ENCODE measurements around the gene NEU3. TPM values are rescaled to one million over a fixed set of nuclear protein-coding genes. Genes with fewer than 3 reads are reported as not detected.
"Not testable (repeated sequence)": the region's sequence is repeated elsewhere in the genome, so short reads cannot be mapped to it uniquely, and the experiment has no call there.

The NEU3 gene
- polyA plus RNA-seq, 2 donors: 1.2 to 1.5 TPM

- no peak overlapping the region for H3K4me3 ChIP-seq (ENCODE audit: low read depth in 1 of 2, low read length in 2 of 2)
- no peaks in the 10 kb centered on the region for H3K36me3 ChIP-seq (ENCODE audit: control insufficient read depth in 2 of 2, insufficient read depth in 2 of 2, low read length in 1 of 2)
- no peak overlapping the region for H3K27ac ChIP-seq (ENCODE audit: low read depth in 2 of 2, low read length in 1 of 2)
- no peaks in the 10 kb centered on the region for H3K4me1 ChIP-seq (ENCODE audit: control insufficient read depth in 2 of 2, insufficient read depth in 2 of 2, low read length in 1 of 2)
- no peaks in the 10 kb centered on the region for H3K9me3 ChIP-seq (ENCODE audit: control insufficient read depth in 2 of 2, insufficient read depth in 1 of 2, low read depth in 1 of 2, low read length in 1 of 2)
- WGBS, 2 donors: 87 to 90% methylated on average over 4 of the region's 4 CpGs
- H3K27me3 ChIP-seq (ENCODE audit: control insufficient read depth in 1 of 2, insufficient read depth in 2 of 2, low read length in 2 of 2): no peaks in the 10 kb centered on the region
These were observed 58.5 kb downstream of the NEU3 start for GRCh38 chr11:75047191-75047590.

GRCh38 chr11:75049501-75050266 lies 61.0 kb downstream of the NEU3 start:
- not testable (repeated sequence) for H3K27ac ChIP-seq (ENCODE audit: low read depth in 2 of 2, low read length in 1 of 2); H3K4me3 ChIP-seq (ENCODE audit: low read depth in 1 of 2, low read length in 2 of 2); H3K36me3 ChIP-seq (ENCODE audit: control insufficient read depth in 2 of 2, insufficient read depth in 2 of 2, low read length in 1 of 2); H3K9me3 ChIP-seq (ENCODE audit: control insufficient read depth in 2 of 2, insufficient read depth in 1 of 2, low read depth in 1 of 2, low read length in 1 of 2); H3K4me1 ChIP-seq (ENCODE audit: control insufficient read depth in 2 of 2, insufficient read depth in 2 of 2, low read length in 1 of 2); H3K27me3 ChIP-seq (ENCODE audit: control insufficient read depth in 1 of 2, insufficient read depth in 2 of 2, low read length in 2 of 2)
- 72 to 75% methylated on average over 8 of the region's 8 CpGs for WGBS, 2 donors

- H3K4me3 ChIP-seq (ENCODE audit: low read depth in 1 of 2, low read length in 2 of 2): no peak overlapping the region
- no peaks in the 10 kb centered on the region for H3K36me3 ChIP-seq (ENCODE audit: control insufficient read depth in 2 of 2, insufficient read depth in 2 of 2, low read length in 1 of 2)
- H3K4me1 ChIP-seq (ENCODE audit: control insufficient read depth in 2 of 2, insufficient read depth in 2 of 2, low read length in 1 of 2): no peaks in the 10 kb centered on the region
- no peak overlapping the region for H3K27ac ChIP-seq (ENCODE audit: low read depth in 2 of 2, low read length in 1 of 2)
- no peaks in the 10 kb centered on the region for H3K27me3 ChIP-seq (ENCODE audit: control insufficient read depth in 1 of 2, insufficient read depth in 2 of 2, low read length in 2 of 2)
- no peaks in the 10 kb centered on the region for H3K9me3 ChIP-seq (ENCODE audit: control insufficient read depth in 2 of 2, insufficient read depth in 1 of 2, low read depth in 1 of 2, low read length in 1 of 2)
- WGBS, 2 donors: 81 to 90% methylated on average over 4 of the region's 4 CpGs
These were observed 61.8 kb downstream of the NEU3 start for GRCh38 chr11:75050516-75050915.

- Histone ChIP-seq H3K27me3 (ENCODE audit: control insufficient read depth in 1 of 2, insufficient read depth in 2 of 2, low read length in 2 of 2) (no peaks in the 10 kb centered on the region), H3K4me3 (ENCODE audit: low read depth in 1 of 2, low read length in 2 of 2) (no peak overlapping the region), H3K27ac (ENCODE audit: low read depth in 2 of 2, low read length in 1 of 2) (no peak overlapping the region), H3K9me3 (ENCODE audit: control insufficient read depth in 2 of 2, insufficient read depth in 1 of 2, low read depth in 1 of 2, low read length in 1 of 2) (no peaks in the 10 kb centered on the region), H3K4me1 (ENCODE audit: control insufficient read depth in 2 of 2, insufficient read depth in 2 of 2, low read length in 1 of 2) (no peaks in the 10 kb centered on the region), H3K36me3 (ENCODE audit: control insufficient read depth in 2 of 2, insufficient read depth in 2 of 2, low read length in 1 of 2) (no peaks in the 10 kb centered on the region)
- 82 to 84% methylated on average over 5 of the region's 5 CpGs for WGBS, 2 donors
These were observed 62.3 kb downstream of the NEU3 start for GRCh38 chr11:75051043-75051442.

- Histone ChIP-seq H3K9me3 (ENCODE audit: control insufficient read depth in 2 of 2, insufficient read depth in 1 of 2, low read depth in 1 of 2, low read length in 1 of 2) (no peaks in the 10 kb centered on the region), H3K4me3 (ENCODE audit: low read depth in 1 of 2, low read length in 2 of 2) (no peak overlapping the region), H3K4me1 (ENCODE audit: control insufficient read depth in 2 of 2, insufficient read depth in 2 of 2, low read length in 1 of 2) (no peaks in the 10 kb centered on the region), H3K27ac (ENCODE audit: low read depth in 2 of 2, low read length in 1 of 2) (no peak overlapping the region), H3K27me3 (ENCODE audit: control insufficient read depth in 1 of 2, insufficient read depth in 2 of 2, low read length in 2 of 2) (no peaks in the 10 kb centered on the region), H3K36me3 (ENCODE audit: control insufficient read depth in 2 of 2, insufficient read depth in 2 of 2, low read length in 1 of 2) (no peaks in the 10 kb centered on the region)
- WGBS, 2 donors: 86 to 91% methylated on average over 1 of the region's 1 CpG
These were observed 63.7 kb downstream of the NEU3 start for GRCh38 chr11:75052457-75052856.

GRCh38 chr11:75055511-75055910 lies 66.8 kb downstream of the NEU3 start:
- Histone ChIP-seq H3K36me3 (ENCODE audit: control insufficient read depth in 2 of 2, insufficient read depth in 2 of 2, low read length in 1 of 2) (no peaks in the 10 kb centered on the region), H3K9me3 (ENCODE audit: control insufficient read depth in 2 of 2, insufficient read depth in 1 of 2, low read depth in 1 of 2, low read length in 1 of 2) (no peaks in the 10 kb centered on the region)
- 85 to 89% methylated on average over 6 of the region's 6 CpGs for WGBS, 2 donors

GRCh38 chr11:75056814-75057213 lies 68.1 kb downstream of the NEU3 start:
- WGBS, 2 donors: 54 to 76% methylated on average over 3 of the region's 3 CpGs
- Histone ChIP-seq H3K27me3 (ENCODE audit: control insufficient read depth in 1 of 2, insufficient read depth in 2 of 2, low read length in 2 of 2) (no peaks in the 10 kb centered on the region), H3K9me3 (ENCODE audit: control insufficient read depth in 2 of 2, insufficient read depth in 1 of 2, low read depth in 1 of 2, low read length in 1 of 2) (no peaks in the 10 kb centered on the region)

More at GRCh38 chr11:75055511-75055910, 66.8 kb downstream of the NEU3 start:
- Histone ChIP-seq H3K27ac (ENCODE audit: low read depth in 2 of 2, low read length in 1 of 2) (no peak overlapping the region), H3K4me3 (ENCODE audit: low read depth in 1 of 2, low read length in 2 of 2) (no peak overlapping the region), H3K27me3 (ENCODE audit: control insufficient read depth in 1 of 2, insufficient read depth in 2 of 2, low read length in 2 of 2) (no peaks in the 10 kb centered on the region), H3K4me1 (ENCODE audit: control insufficient read depth in 2 of 2, insufficient read depth in 2 of 2, low read length in 1 of 2) (no peaks in the 10 kb centered on the region)

GRCh38 chr11:75059299-75059698 lies 70.6 kb downstream of the NEU3 start:
- Histone ChIP-seq H3K27ac (ENCODE audit: low read depth in 2 of 2, low read length in 1 of 2) (no peak overlapping the region), H3K27me3 (ENCODE audit: control insufficient read depth in 1 of 2, insufficient read depth in 2 of 2, low read length in 2 of 2) (no peaks in the 10 kb centered on the region), H3K4me1 (ENCODE audit: control insufficient read depth in 2 of 2, insufficient read depth in 2 of 2, low read length in 1 of 2) (no peaks in the 10 kb centered on the region), H3K9me3 (ENCODE audit: control insufficient read depth in 2 of 2, insufficient read depth in 1 of 2, low read depth in 1 of 2, low read length in 1 of 2) (no peaks in the 10 kb centered on the region), H3K4me3 (ENCODE audit: low read depth in 1 of 2, low read length in 2 of 2) (no peak overlapping the region), H3K36me3 (ENCODE audit: control insufficient read depth in 2 of 2, insufficient read depth in 2 of 2, low read length in 1 of 2) (no peaks in the 10 kb centered on the region)

More at GRCh38 chr11:75056814-75057213, 68.1 kb downstream of the NEU3 start:
- H3K4me3 ChIP-seq (ENCODE audit: low read depth in 1 of 2, low read length in 2 of 2): no peak overlapping the region
- H3K4me1 ChIP-seq (ENCODE audit: control insufficient read depth in 2 of 2, insufficient read depth in 2 of 2, low read length in 1 of 2): no peaks in the 10 kb centered on the region
- H3K36me3 ChIP-seq (ENCODE audit: control insufficient read depth in 2 of 2, insufficient read depth in 2 of 2, low read length in 1 of 2): no peaks in the 10 kb centered on the region
- no peak overlapping the region for H3K27ac ChIP-seq (ENCODE audit: low read depth in 2 of 2, low read length in 1 of 2)

- Histone ChIP-seq H3K4me1 (ENCODE audit: control insufficient read depth in 2 of 2, insufficient read depth in 2 of 2, low read length in 1 of 2) (no peaks in the 10 kb centered on the region), H3K9me3 (ENCODE audit: control insufficient read depth in 2 of 2, insufficient read depth in 1 of 2, low read depth in 1 of 2, low read length in 1 of 2) (no peaks in the 10 kb centered on the region), H3K27me3 (ENCODE audit: control insufficient read depth in 1 of 2, insufficient read depth in 2 of 2, low read length in 2 of 2) (peaks cover 0 to 5% of the 10 kb centered on the region in 2 donors), H3K36me3 (ENCODE audit: control insufficient read depth in 2 of 2, insufficient read depth in 2 of 2, low read length in 1 of 2) (no peaks in the 10 kb centered on the region), H3K4me3 (ENCODE audit: low read depth in 1 of 2, low read length in 2 of 2) (no peak overlapping the region), H3K27ac (ENCODE audit: low read depth in 2 of 2, low read length in 1 of 2) (no peak overlapping the region)
- 42 to 43% methylated on average over 3 of the region's 3 CpGs for WGBS, 2 donors
These were observed 75.1 kb downstream of the NEU3 start for GRCh38 chr11:75063741-75064314.

- WGBS, 2 donors: 67% methylated on average over 7 of the region's 7 CpGs
- Histone ChIP-seq H3K27me3 (ENCODE audit: control insufficient read depth in 1 of 2, insufficient read depth in 2 of 2, low read length in 2 of 2) (peaks cover 0 to 5% of the 10 kb centered on the region in 2 donors), H3K4me3 (ENCODE audit: low read depth in 1 of 2, low read length in 2 of 2) (no peak overlapping the region), H3K27ac (ENCODE audit: low read depth in 2 of 2, low read length in 1 of 2) (no peak overlapping the region), H3K9me3 (ENCODE audit: control insufficient read depth in 2 of 2, insufficient read depth in 1 of 2, low read depth in 1 of 2, low read length in 1 of 2) (no peaks in the 10 kb centered on the region), H3K4me1 (ENCODE audit: control insufficient read depth in 2 of 2, insufficient read depth in 2 of 2, low read length in 1 of 2) (no peaks in the 10 kb centered on the region), H3K36me3 (ENCODE audit: control insufficient read depth in 2 of 2, insufficient read depth in 2 of 2, low read length in 1 of 2) (no peaks in the 10 kb centered on the region)
These were observed 77.3 kb downstream of the NEU3 start for GRCh38 chr11:75066061-75066460.

Measured in esophagus (tissue), 2 donors.